Measurements from ENCODE around the gene PSMD11.

DNA sequence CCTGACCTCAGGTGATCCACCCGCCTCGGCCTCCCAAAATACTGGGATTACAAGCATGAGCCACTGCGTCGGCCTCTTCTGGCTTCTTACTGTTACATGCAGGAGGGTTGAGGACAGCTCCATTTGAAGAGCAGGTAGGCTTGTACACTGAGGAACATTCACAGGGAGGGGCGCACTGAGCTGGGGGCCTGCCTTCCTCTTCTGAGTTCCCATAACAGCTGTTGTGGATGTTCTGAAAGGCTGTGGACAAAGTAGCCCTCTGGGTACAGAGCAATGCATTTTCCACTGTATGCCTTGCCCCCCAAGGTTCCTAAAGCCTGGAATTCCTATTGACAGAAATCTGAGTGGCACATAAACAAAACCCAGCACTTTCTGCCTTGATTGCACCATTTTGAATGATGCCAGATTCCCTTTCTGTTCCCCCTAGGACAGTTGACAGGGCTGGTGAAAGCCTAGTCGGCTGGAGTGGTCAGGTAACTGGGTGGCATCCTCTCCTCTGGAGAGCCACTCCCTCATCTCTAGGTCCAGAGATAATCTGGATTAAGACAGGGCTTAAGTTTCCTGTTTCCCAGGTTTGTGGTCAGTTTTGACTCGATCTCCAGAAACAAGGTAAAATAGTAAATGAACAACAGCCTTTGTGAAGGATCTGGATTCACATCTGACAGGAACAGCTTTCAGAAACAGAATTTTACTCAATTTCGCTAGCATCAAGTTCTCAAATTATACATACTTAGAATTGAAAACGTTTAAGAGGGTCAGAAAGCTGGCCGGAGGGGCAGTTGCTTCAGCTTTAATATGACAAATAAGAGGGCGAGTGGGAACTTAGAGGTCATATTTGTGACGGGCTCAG lies 41.2 kb downstream of the PSMD11 start:
- TF ChIP-seq, protein P1, sequence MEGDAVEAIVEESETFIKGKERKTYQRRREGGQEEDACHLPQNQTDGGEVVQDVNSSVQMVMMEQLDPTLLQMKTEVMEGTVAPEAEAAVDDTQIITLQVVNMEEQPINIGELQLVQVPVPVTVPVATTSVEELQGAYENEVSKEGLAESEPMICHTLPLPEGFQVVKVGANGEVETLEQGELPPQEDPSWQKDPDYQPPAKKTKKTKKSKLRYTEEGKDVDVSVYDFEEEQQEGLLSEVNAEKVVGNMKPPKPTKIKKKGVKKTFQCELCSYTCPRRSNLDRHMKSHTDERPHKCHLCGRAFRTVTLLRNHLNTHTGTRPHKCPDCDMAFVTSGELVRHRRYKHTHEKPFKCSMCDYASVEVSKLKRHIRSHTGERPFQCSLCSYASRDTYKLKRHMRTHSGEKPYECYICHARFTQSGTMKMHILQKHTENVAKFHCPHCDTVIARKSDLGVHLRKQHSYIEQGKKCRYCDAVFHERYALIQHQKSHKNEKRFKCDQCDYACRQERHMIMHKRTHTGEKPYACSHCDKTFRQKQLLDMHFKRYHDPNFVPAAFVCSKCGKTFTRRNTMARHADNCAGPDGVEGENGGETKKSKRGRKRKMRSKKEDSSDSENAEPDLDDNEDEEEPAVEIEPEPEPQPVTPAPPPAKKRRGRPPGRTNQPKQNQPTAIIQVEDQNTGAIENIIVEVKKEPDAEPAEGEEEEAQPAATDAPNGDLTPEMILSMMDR (conservative IDR thresholded peaks at IDR 0.05; ENCODE audit: low read length) = no peak
- no peak for TF ChIP-seq EZH2phosphoT487 (IDR thresholded peaks at IDR 0.05; ENCODE audit: borderline replicate concordance, low read depth, low read length)

All from OCI-LY7 (cell line).